ENCODE data around the gene PPP1R2.

PPP1R2 gene

GRCh38 chr3:195578565-195578964, 35.4 kb upstream of the PPP1R2 start:
- TF ChIP-seq USF1 (IDR thresholded peaks at IDR 0.05) (no peak), EP300 (IDR thresholded peaks at IDR 0.05; ENCODE audit: borderline replicate concordance) (no peak), TCF12 (IDR thresholded peaks at IDR 0.05; ENCODE audit: low read depth) (no peak), FOXM1 (IDR thresholded peaks at IDR 0.05; ENCODE audit: borderline replicate concordance, low read depth) (no peak), REST (IDR thresholded peaks at IDR 0.05; ENCODE audit: low read depth) (no peak), NFIC (IDR thresholded peaks at IDR 0.05) (no peak), RAD21 (IDR thresholded peaks at IDR 0.05; ENCODE audit: low read depth) (no peak), CEBPB (IDR thresholded peaks at IDR 0.05) (no peak), MAX (IDR thresholded peaks at IDR 0.05) (no peak), CREB1 (IDR thresholded peaks at IDR 0.05; ENCODE audit: low read depth) (no peak), YY1 (IDR thresholded peaks at IDR 0.05; ENCODE audit: low read depth) (no peak), TEAD4 (IDR thresholded peaks at IDR 0.05) (no peak), TAF1 (IDR thresholded peaks at IDR 0.05; ENCODE audit: low read depth) (no peak), EGR1 (IDR thresholded peaks at IDR 0.05) (no peak), ZBTB7A (IDR thresholded peaks at IDR 0.05; ENCODE audit: low read depth) (no peak)

- TF ChIP-seq TCF12 (IDR thresholded peaks at IDR 0.05; ENCODE audit: low read depth) (no peak), CREB1 (IDR thresholded peaks at IDR 0.05; ENCODE audit: low read depth) (no peak), CEBPB (IDR thresholded peaks at IDR 0.05) (peak; percentile 79), USF1 (IDR thresholded peaks at IDR 0.05) (no peak), ZBTB7A (IDR thresholded peaks at IDR 0.05; ENCODE audit: low read depth) (no peak), REST (IDR thresholded peaks at IDR 0.05; ENCODE audit: low read depth) (no peak)
Observed at GRCh38 chr3:195577645-195578177, 34.6 kb upstream of the PPP1R2 start.

- no peak for TF ChIP-seq RAD21 (IDR thresholded peaks at IDR 0.05; ENCODE audit: low read depth)
- TF ChIP-seq CREB1 (IDR thresholded peaks at IDR 0.05; ENCODE audit: low read depth): no peak
- no peak for TF ChIP-seq NFIC (IDR thresholded peaks at IDR 0.05)
- no peak for TF ChIP-seq REST (IDR thresholded peaks at IDR 0.05; ENCODE audit: low read depth)
- TF ChIP-seq FOXM1 (IDR thresholded peaks at IDR 0.05; ENCODE audit: borderline replicate concordance, low read depth): no peak
- no peak for TF ChIP-seq YY1 (IDR thresholded peaks at IDR 0.05; ENCODE audit: low read depth)
- no peak for TF ChIP-seq CEBPB (IDR thresholded peaks at IDR 0.05)
- TF ChIP-seq USF1 (IDR thresholded peaks at IDR 0.05): no peak
- TF ChIP-seq EGR1 (IDR thresholded peaks at IDR 0.05): no peak
- TF ChIP-seq EP300 (IDR thresholded peaks at IDR 0.05; ENCODE audit: borderline replicate concordance): no peak
- TF ChIP-seq TAF1 (IDR thresholded peaks at IDR 0.05; ENCODE audit: low read depth): no peak
- no peak for TF ChIP-seq TCF12 (IDR thresholded peaks at IDR 0.05; ENCODE audit: low read depth)
- no peak for TF ChIP-seq ZBTB7A (IDR thresholded peaks at IDR 0.05; ENCODE audit: low read depth)
- TF ChIP-seq TEAD4 (IDR thresholded peaks at IDR 0.05): no peak
- no peak for TF ChIP-seq MAX (IDR thresholded peaks at IDR 0.05)
Observed at GRCh38 chr3:195574497-195575304, 31.6 kb upstream of the PPP1R2 start.
